WTC11 (cell line): ENCODE data around the gene XRCC5. TPM values are rescaled to one million over a fixed set of nuclear protein-coding genes. Genes with fewer than 3 reads are reported as not detected.

Experiments
- ATAC-seq: fragments of 200-7000 bp; cut with Tn5 transposase; 2 replicates; pipeline ENCODE4 v1.10.0; 2021; ENCODE audit warnings: mild to moderate bottlenecking, moderate library complexity
- CTCF ChIA-PET: fragments of 300-600 bp; sonication (Branson Sonifier 250); formaldehyde crosslinking; loops from one replicate; lab custom pipeline; 2021; ENCODE audit warnings: antibody characterized with exemption; lab: Charles Lee
- POLR2A ChIA-PET: fragments of 350-600 bp; sonication (Branson Sonifier 250); formaldehyde crosslinking; loops from one replicate; lab custom pipeline; 2021; ENCODE audit warnings: antibody characterized with exemption; lab: Charles Lee
- DNase-seq: peaks from one replicate; pipeline ENCODE4 v3.0.0; 2021; ENCODE audit warnings: low spot score
- H3K27ac Mint-ChIP-seq: 2 replicates; pipeline ENCODE4 v1.8.0; 2021; ENCODE audit warnings: mixed read lengths
- H3K27me3 Mint-ChIP-seq: 2 replicates; pipeline ENCODE4 v1.8.0; 2021; ENCODE audit warnings: low read depth, mild to moderate bottlenecking, moderate library complexity, mixed read lengths
- H3K36me3 Mint-ChIP-seq: 2 replicates; pipeline ENCODE4 v1.8.0; 2021; ENCODE audit warnings: mixed read lengths
- H3K4me1 Mint-ChIP-seq: 2 replicates; pipeline ENCODE4 v1.8.0; 2022; ENCODE audit warnings: mixed read lengths
- H3K4me3 Mint-ChIP-seq: 2 replicates; pipeline ENCODE4 v1.8.0; 2021; ENCODE audit warnings: mild to moderate bottlenecking, moderate library complexity, mixed read lengths
- H3K9me3 Mint-ChIP-seq: 2 replicates; pipeline ENCODE4 v1.8.0; 2021; ENCODE audit warnings: mixed read lengths
- ATF1 ChIP-seq: sonication (generic); formaldehyde crosslinking; IDR thresholded peaks from 2 replicates; pipeline ENCODE4 v1.8.1; 2023; ENCODE audit warnings: mild to moderate bottlenecking, moderate library complexity, missing genetic modification reagents
- ATF3 ChIP-seq: sonication (generic); formaldehyde crosslinking; conservative IDR thresholded peaks from 2 replicates; pipeline ENCODE4 v1.8.1; 2022; ENCODE audit warnings: mild to moderate bottlenecking, missing genetic modification reagents
- ERG ChIP-seq: fragments of 250-450 bp; sonication (Bioruptor Pico); IDR thresholded peaks from 2 replicates; pipeline ENCODE4 v1.8.0; 2021; ENCODE audit warnings: mild to moderate bottlenecking
- JUN ChIP-seq: sonication (generic); formaldehyde crosslinking; IDR thresholded peaks from 2 replicates; pipeline ENCODE4 v1.8.0; 2023; ENCODE audit warnings: mild to moderate bottlenecking, missing genetic modification reagents
- KAT7 ChIP-seq: sonication (generic); formaldehyde crosslinking; IDR thresholded peaks from 2 replicates; pipeline ENCODE4 v1.8.1; 2023; ENCODE audit warnings: missing genetic modification reagents, mild to moderate bottlenecking, borderline replicate concordance
- NFE2L1 ChIP-seq: sonication (generic); formaldehyde crosslinking; IDR thresholded peaks from 2 replicates; pipeline ENCODE4 v1.8.1; 2023; ENCODE audit warnings: missing genetic modification reagents
- NR2C2 ChIP-seq: sonication (generic); formaldehyde crosslinking; IDR thresholded peaks from 2 replicates; pipeline ENCODE4 v1.8.0; 2022; ENCODE audit warnings: mild to moderate bottlenecking, missing genetic modification reagents
- PREB ChIP-seq: sonication (generic); formaldehyde crosslinking; IDR thresholded peaks from 2 replicates; pipeline ENCODE4 v1.8.1; 2022; ENCODE audit warnings: mild to moderate bottlenecking, missing genetic modification reagents, moderate library complexity, borderline replicate concordance
- RORB ChIP-seq: fragments of 250-450 bp; sonication (Bioruptor Pico); IDR thresholded peaks from 2 replicates; pipeline ENCODE4 v1.9.0; 2021; ENCODE audit warnings: mild to moderate bottlenecking
- SP1 ChIP-seq: sonication (generic); formaldehyde crosslinking; conservative IDR thresholded peaks from 2 replicates; pipeline ENCODE4 v1.8.1; 2022; ENCODE audit warnings: missing genetic modification reagents
- TCF7 ChIP-seq: sonication (generic); formaldehyde crosslinking; IDR thresholded peaks from 2 replicates; pipeline ENCODE4 v1.8.0; 2022; ENCODE audit warnings: mild to moderate bottlenecking, low read depth, missing genetic modification reagents, moderate library complexity
- ZNF219 ChIP-seq: sonication (generic); formaldehyde crosslinking; IDR thresholded peaks from 2 replicates; pipeline ENCODE4 v1.8.0; 2023; ENCODE audit warnings: missing genetic modification reagents, mild to moderate bottlenecking, borderline replicate concordance
- ZNF232 ChIP-seq: sonication (generic); formaldehyde crosslinking; IDR thresholded peaks from 2 replicates; pipeline ENCODE4 v1.8.0; 2022; ENCODE audit warnings: mild to moderate bottlenecking, missing genetic modification reagents
- ZNF317 ChIP-seq: sonication (generic); formaldehyde crosslinking; IDR thresholded peaks from 2 replicates; pipeline ENCODE4 v1.8.1; 2023; ENCODE audit warnings: low read depth, mild to moderate bottlenecking, moderate library complexity, missing genetic modification reagents, borderline replicate concordance
- ZNF396 ChIP-seq: fragments of 250-450 bp; sonication (Bioruptor Pico); IDR thresholded peaks from 2 replicates; pipeline ENCODE4 v1.8.0; 2021; ENCODE audit warnings: mild to moderate bottlenecking, moderate library complexity, borderline replicate concordance
- ZNF423 ChIP-seq: fragments of 250-450 bp; sonication (Bioruptor Pico); IDR thresholded peaks from 2 replicates; pipeline ENCODE4 v2.1.2; 2022; ENCODE audit warnings: mild to moderate bottlenecking, moderate library complexity
- ZNF532 ChIP-seq: fragments of 250-450 bp; sonication (Bioruptor Pico); IDR thresholded peaks from 2 replicates; pipeline ENCODE4 v1.9.0; 2021; ENCODE audit warnings: mild to moderate bottlenecking, borderline replicate concordance
- total RNA-seq: library from RNA; stranded (reverse); gene quantifications from 3 replicates; pipeline ENCODE4 v1.2.3, GENCODE V29; 2021
- TF ChIP-seq, protein P1 (sequence below): sonication (generic); formaldehyde crosslinking; IDR thresholded peaks from 2 replicates; pipeline ENCODE4 v1.8.0; 2022; ENCODE audit warnings: mild to moderate bottlenecking, missing genetic modification reagents
- TF ChIP-seq, protein P2 (sequence below): sonication (generic); formaldehyde crosslinking; IDR thresholded peaks from 2 replicates; pipeline ENCODE4 v1.8.1; 2023; ENCODE audit warnings: mild to moderate bottlenecking, missing genetic modification reagents, moderate library complexity
- TF ChIP-seq, protein P3 (sequence below): fragments of 250-450 bp; sonication (Bioruptor Pico); IDR thresholded peaks from 2 replicates; pipeline ENCODE4 v1.9.0; 2021; ENCODE audit warnings: mild to moderate bottlenecking

Gene XRCC5
- total RNA-seq, 1 experiment from 2014 or later = 522 TPM

DNA sequence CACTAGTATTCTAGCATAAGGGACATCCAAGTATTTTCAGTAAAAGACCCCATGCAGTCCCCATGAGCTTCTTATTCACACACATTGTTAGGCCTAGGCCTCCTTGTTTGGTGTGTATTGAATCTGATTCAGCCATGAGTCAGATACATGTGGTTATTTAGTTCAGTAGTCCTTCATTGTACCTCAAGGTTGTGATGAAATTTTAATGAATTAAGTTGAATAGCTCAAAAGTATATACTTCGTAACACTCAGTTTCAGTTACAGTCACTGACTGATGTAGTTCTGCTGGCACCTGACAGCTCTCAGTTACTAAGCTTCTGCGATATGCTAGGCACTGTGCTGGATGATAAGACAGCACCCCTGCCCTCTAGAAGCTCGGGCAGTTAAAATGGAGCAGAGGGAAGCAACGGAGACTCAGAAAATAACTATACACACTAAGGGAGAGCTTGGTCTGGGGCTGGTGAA, 86.4 kb downstream of the XRCC5 start:
- H3K36me3 Mint-ChIP-seq = peaks cover 76% of the 10 kb centered on the region
- TF ChIP-seq, protein P1, sequence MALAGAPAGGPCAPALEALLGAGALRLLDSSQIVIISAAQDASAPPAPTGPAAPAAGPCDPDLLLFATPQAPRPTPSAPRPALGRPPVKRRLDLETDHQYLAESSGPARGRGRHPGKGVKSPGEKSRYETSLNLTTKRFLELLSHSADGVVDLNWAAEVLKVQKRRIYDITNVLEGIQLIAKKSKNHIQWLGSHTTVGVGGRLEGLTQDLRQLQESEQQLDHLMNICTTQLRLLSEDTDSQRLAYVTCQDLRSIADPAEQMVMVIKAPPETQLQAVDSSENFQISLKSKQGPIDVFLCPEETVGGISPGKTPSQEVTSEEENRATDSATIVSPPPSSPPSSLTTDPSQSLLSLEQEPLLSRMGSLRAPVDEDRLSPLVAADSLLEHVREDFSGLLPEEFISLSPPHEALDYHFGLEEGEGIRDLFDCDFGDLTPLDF = no peak
- no peak for TF ChIP-seq ZNF317 (CRISPR knock-in tag)
- no peak for TF ChIP-seq ZNF423 (CRISPR knock-in tag)
- no peak for TF ChIP-seq ZNF219 (CRISPR knock-in tag)
- no peak for TF ChIP-seq TCF7
- TF ChIP-seq, protein P2, sequence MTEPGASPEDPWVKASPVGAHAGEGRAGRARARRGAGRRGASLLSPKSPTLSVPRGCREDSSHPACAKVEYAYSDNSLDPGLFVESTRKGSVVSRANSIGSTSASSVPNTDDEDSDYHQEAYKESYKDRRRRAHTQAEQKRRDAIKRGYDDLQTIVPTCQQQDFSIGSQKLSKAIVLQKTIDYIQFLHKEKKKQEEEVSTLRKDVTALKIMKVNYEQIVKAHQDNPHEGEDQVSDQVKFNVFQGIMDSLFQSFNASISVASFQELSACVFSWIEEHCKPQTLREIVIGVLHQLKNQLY = no peak
- TF ChIP-seq ATF1 (CRISPR knock-in tag) = no peak
- no peak for TF ChIP-seq SP1 (CRISPR knock-in tag)
- no peak for TF ChIP-seq JUN (CRISPR knock-in tag)
- no peak for TF ChIP-seq PREB (CRISPR knock-in tag)
- no peak for TF ChIP-seq ATF3 (CRISPR knock-in tag)
- TF ChIP-seq RORB = no peak
- TF ChIP-seq KAT7 (CRISPR knock-in tag) = no peak
- ChIA-PET CTCF (interaction anchor here (1.2 kb wide), 1 partner anchor 81 kb away, joined by 5 read pairs; no protein-coding TSS in a partner anchor), POLR2A (interaction anchor here (0.9 to 1.0 kb wide), 2 partner anchors 12 to 311 kb away, joined by 3 to 8 read pairs; no protein-coding TSS in a partner anchor)
- H3K27ac Mint-ChIP-seq = peak overlapping the region; percentile 88
- H3K27me3 Mint-ChIP-seq = no peaks in the 10 kb centered on the region
- DNase-seq (no peak), ATAC-seq (peak; percentile 50)
- no peaks in the 10 kb centered on the region for H3K9me3 Mint-ChIP-seq
- peaks cover 26% of the 10 kb centered on the region for H3K4me1 Mint-ChIP-seq
- H3K4me3 Mint-ChIP-seq = no peak overlapping the region

GRCh38 chr2:216201692-216202306, 92.7 kb downstream of the XRCC5 start:
- POLR2A ChIA-PET = no interaction called here
- no peak for DNase-seq
- Mint-ChIP-seq H3K27me3 (no peaks in the 10 kb centered on the region), H3K4me3 (no peak overlapping the region), H3K27ac (no peak overlapping the region), H3K9me3 (no peaks in the 10 kb centered on the region), H3K4me1 (no peaks in the 10 kb centered on the region), H3K36me3 (peaks cover 92% of the 10 kb centered on the region)
- CTCF ChIA-PET = no interaction called here
- no peak for ATAC-seq
- TF ChIP-seq ZNF219 (CRISPR knock-in tag) (no peak), ERG (CRISPR knock-in tag) (no peak), RORB (no peak), NR2C2 (CRISPR knock-in tag) (no peak), NFE2L1 (no peak), ZNF232 (no peak), ZNF396 (CRISPR knock-in tag) (no peak), ZNF532 (no peak)
- TF ChIP-seq, protein P3, sequence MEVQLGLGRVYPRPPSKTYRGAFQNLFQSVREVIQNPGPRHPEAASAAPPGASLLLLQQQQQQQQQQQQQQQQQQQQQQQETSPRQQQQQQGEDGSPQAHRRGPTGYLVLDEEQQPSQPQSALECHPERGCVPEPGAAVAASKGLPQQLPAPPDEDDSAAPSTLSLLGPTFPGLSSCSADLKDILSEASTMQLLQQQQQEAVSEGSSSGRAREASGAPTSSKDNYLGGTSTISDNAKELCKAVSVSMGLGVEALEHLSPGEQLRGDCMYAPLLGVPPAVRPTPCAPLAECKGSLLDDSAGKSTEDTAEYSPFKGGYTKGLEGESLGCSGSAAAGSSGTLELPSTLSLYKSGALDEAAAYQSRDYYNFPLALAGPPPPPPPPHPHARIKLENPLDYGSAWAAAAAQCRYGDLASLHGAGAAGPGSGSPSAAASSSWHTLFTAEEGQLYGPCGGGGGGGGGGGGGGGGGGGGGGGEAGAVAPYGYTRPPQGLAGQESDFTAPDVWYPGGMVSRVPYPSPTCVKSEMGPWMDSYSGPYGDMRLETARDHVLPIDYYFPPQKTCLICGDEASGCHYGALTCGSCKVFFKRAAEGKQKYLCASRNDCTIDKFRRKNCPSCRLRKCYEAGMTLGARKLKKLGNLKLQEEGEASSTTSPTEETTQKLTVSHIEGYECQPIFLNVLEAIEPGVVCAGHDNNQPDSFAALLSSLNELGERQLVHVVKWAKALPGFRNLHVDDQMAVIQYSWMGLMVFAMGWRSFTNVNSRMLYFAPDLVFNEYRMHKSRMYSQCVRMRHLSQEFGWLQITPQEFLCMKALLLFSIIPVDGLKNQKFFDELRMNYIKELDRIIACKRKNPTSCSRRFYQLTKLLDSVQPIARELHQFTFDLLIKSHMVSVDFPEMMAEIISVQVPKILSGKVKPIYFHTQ (CRISPR knock-in tag) = no peak
